Body of pancreas (tissue), 4 donors: Measurements from ENCODE around the gene CYP27A1. TPM values are rescaled to one million over a fixed set of nuclear protein-coding genes. Genes with fewer than 3 reads are reported as not detected.
"Not testable (repeated sequence)": the region's sequence is repeated elsewhere in the genome, so short reads cannot be mapped to it uniquely, and the experiment has no call there.

Experiments used
- ATAC-seq: fragments of 150-250 bp; one replicate; pipeline ENCODE4 v1.9.1; 2016
- DNase-seq, 4 donors: peaks; one replicate each; pipeline ENCODE4 v3.0.0-alpha.2; 2019
- H3K27ac ChIP-seq, 4 donors: fragments of 200-600 bp; sonication (generic); 1 replicate in 3 of 4; 2 replicates in 1 of 4; pipeline versions ENCODE4 v1.5.1 to v1.6.1; 2016 to 2019; ENCODE audit warnings: mild to moderate bottlenecking in 1 of 4, mixed read lengths in 1 of 4, moderate library complexity in 1 of 4
- H3K27me3 ChIP-seq, 2 donors: fragments of 200-600 bp; sonication (generic); one replicate each; pipeline ENCODE4 v1.6.0; 2016; ENCODE audit warnings: mild to moderate bottlenecking in 1 of 2
- H3K36me3 ChIP-seq, 2 donors: fragments of 200-600 bp; sonication (generic); replicated peaks in 1 of 2; 2 replicates each; pipeline ENCODE4 v1.5.1; 2016; ENCODE audit warnings: low read depth in 2 of 2; ENCODE audit not compliant: insufficient read depth in 1 of 2
- H3K4me1 ChIP-seq: fragments of 200-600 bp; sonication (generic); one replicate; pipeline ENCODE4 v1.6.0; 2016
- H3K4me3 ChIP-seq, 2 donors: fragments of 200-600 bp; sonication (generic); 1 replicate in 1 of 2; 2 replicates in 1 of 2; pipeline ENCODE4 v1.5.1; 2016 to 2019
- H3K9me3 ChIP-seq, 3 donors: fragments of 200-600 bp; sonication (generic); 1 replicate in 2 of 3; 2 replicates in 1 of 3; pipeline ENCODE4 v1.5.1; 2016
- POLR2A ChIP-seq, 3 donors: fragments of 450-650 bp; IDR thresholded peaks; one replicate each; pipeline ENCODE4 v1.6.1; 2016; ENCODE audit warnings: antibody characterized with exemption in 3 of 3, mild to moderate bottlenecking in 2 of 3
- WGBS, 2 donors: methylation state at CpG; one replicate each; pipeline ENCODE4 v1.1.5; 2017; 5-methylcytosine and 5-hydroxymethylcytosine counted together
- intact Hi-C: fragments of 100-400 bp; cut with DNase I; formaldehyde crosslinking; loops from one replicate; pipeline ENCODE4 v1.15.1; 2023
- total RNA-seq, 2 donors: library from RNA; depleted of rRNA; stranded (reverse); fragments of >200 nt; gene quantifications; one replicate each; pipeline ENCODE4 v1.1.0, GENCODE V29; 2016
- TF ChIP-seq, protein P1 (sequence below), 7 experiments: fragments of 450-650 bp in 4 of 7; fragments of 200-600 bp in 3 of 7; sonication (generic) in 3 of 7; IDR thresholded peaks; one replicate each; pipeline ENCODE4 v1.5.1; 2016 to 2019; ENCODE audit warnings: antibody characterized with exemption in 7 of 7

Gene CYP27A1
- total RNA-seq, 2 donors from 2014 or later, result 9.3 to 9.9 TPM

DNA sequence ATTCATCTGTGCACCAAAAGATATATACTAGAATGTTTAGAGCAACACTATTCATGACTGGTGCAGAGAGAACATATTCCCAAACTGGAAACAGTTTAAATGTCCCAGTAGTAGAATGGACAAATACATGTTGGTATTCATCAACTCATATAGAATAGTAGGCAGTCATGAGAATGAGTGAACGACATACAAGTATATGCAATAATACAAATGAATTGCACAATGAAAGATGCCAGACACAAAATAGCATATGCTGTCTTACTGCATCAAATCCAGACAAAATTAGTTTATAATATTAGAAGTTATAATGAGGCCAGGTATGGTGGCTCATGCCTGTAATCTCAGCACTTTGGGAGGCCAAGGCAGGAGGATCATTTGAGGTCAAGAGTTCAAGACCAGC lies 57.9 kb downstream of the CYP27A1 start:
- 27 to 62% methylated on average over 1 of the region's 1 CpG for WGBS, 2 donors
- Histone ChIP-seq H3K27ac (no peak overlapping the region), H3K9me3 (peaks cover 0 to 7% (median 0%) of the 10 kb centered on the region in 3 donors), H3K27me3 (no peaks in the 10 kb centered on the region), H3K36me3 (no peaks in the 10 kb centered on the region), H3K4me1 (no peaks in the 10 kb centered on the region), H3K4me3 (no peak overlapping the region)
- ATAC-seq, result no peak
- intact Hi-C loops, result no loop called here
- DNase-seq, result no peak
- no peak for TF ChIP-seq POLR2A (IDR thresholded peaks at IDR 0.05)
- TF ChIP-seq, protein P1, sequence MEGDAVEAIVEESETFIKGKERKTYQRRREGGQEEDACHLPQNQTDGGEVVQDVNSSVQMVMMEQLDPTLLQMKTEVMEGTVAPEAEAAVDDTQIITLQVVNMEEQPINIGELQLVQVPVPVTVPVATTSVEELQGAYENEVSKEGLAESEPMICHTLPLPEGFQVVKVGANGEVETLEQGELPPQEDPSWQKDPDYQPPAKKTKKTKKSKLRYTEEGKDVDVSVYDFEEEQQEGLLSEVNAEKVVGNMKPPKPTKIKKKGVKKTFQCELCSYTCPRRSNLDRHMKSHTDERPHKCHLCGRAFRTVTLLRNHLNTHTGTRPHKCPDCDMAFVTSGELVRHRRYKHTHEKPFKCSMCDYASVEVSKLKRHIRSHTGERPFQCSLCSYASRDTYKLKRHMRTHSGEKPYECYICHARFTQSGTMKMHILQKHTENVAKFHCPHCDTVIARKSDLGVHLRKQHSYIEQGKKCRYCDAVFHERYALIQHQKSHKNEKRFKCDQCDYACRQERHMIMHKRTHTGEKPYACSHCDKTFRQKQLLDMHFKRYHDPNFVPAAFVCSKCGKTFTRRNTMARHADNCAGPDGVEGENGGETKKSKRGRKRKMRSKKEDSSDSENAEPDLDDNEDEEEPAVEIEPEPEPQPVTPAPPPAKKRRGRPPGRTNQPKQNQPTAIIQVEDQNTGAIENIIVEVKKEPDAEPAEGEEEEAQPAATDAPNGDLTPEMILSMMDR (IDR thresholded peaks at IDR 0.05), result no peak

GRCh38 chr2:218844334-218844733 lies 62.4 kb downstream of the CYP27A1 start:
- DNase-seq, H3K9me3 ChIP-seq, H3K27ac ChIP-seq, intact Hi-C loops, H3K4me3 ChIP-seq, H3K36me3 ChIP-seq, H3K27me3 ChIP-seq, H3K4me1 ChIP-seq, ATAC-seq: not testable (repeated sequence)
- 66 to 84% methylated on average over 5 of the region's 5 CpGs for WGBS, 2 donors

- ATAC-seq, H3K9me3 ChIP-seq, H3K27ac ChIP-seq, H3K4me1 ChIP-seq, H3K27me3 ChIP-seq, DNase-seq, intact Hi-C loops, H3K4me3 ChIP-seq, H3K36me3 ChIP-seq: not testable (repeated sequence)
- WGBS, 2 donors, result 55 to 75% methylated on average over 2 to 18 of the region's 18 CpGs
These were observed 65.0 kb downstream of the CYP27A1 start for GRCh38 chr2:218846963-218847362.

GRCh38 chr2:218849721-218850120 lies 67.8 kb downstream of the CYP27A1 start:
- intact Hi-C loops, result loop anchor here (10.0 kb wide), 1 partner anchor 145 kb away; no protein-coding TSS in a partner anchor
- 66 to 67% methylated on average over 7 of the region's 7 CpGs for WGBS, 2 donors
- Histone ChIP-seq H3K9me3 (no peaks in the 10 kb centered on the region), H3K4me3 (no peak overlapping the region), H3K27me3 (no peaks in the 10 kb centered on the region), H3K27ac (no peak overlapping the region), H3K4me1 (no peaks in the 10 kb centered on the region), H3K36me3 (no peaks in the 10 kb centered on the region)
- ATAC-seq (no peak), DNase-seq (no peak)
- TF ChIP-seq, protein P1 (IDR thresholded peaks at IDR 0.05), result no peak
- TF ChIP-seq POLR2A (IDR thresholded peaks at IDR 0.05), result no peak

GRCh38 chr2:218850796-218851195 lies 68.8 kb downstream of the CYP27A1 start:
- Histone ChIP-seq H3K36me3 (no peaks in the 10 kb centered on the region), H3K27me3 (no peaks in the 10 kb centered on the region), H3K9me3 (no peaks in the 10 kb centered on the region), H3K27ac (no peak overlapping the region), H3K4me3 (no peak overlapping the region), H3K4me1 (no peaks in the 10 kb centered on the region)
- DNase-seq (no peak), ATAC-seq (no peak)
- intact Hi-C loops, result loop anchor here (10.0 kb wide), 1 partner anchor 146 kb away; no protein-coding TSS in a partner anchor
- 60 to 74% methylated on average over 2 of the region's 2 CpGs for WGBS, 2 donors
- TF ChIP-seq, protein P1 (IDR thresholded peaks at IDR 0.05), result no peak
- no peak for TF ChIP-seq POLR2A (IDR thresholded peaks at IDR 0.05)

GRCh38 chr2:218851286-218851685 lies 69.3 kb downstream of the CYP27A1 start:
- H3K27me3 ChIP-seq, result no peaks in the 10 kb centered on the region
- intact Hi-C loops, result loop anchor here (10.0 kb wide), 1 partner anchor 146 kb away; no protein-coding TSS in a partner anchor
- no peaks in the 10 kb centered on the region for H3K36me3 ChIP-seq
- DNase-seq (no peak), ATAC-seq (no peak)
- H3K4me1 ChIP-seq, result no peaks in the 10 kb centered on the region
- WGBS, 2 donors, result 14 to 35% methylated on average over 2 to 3 of the region's 3 CpGs
- no peak overlapping the region for H3K27ac ChIP-seq
- no peaks in the 10 kb centered on the region for H3K9me3 ChIP-seq
- no peak overlapping the region for H3K4me3 ChIP-seq
- no peak for TF ChIP-seq POLR2A (IDR thresholded peaks at IDR 0.05)
- TF ChIP-seq, protein P1 (IDR thresholded peaks at IDR 0.05), result no peak
